Omental fat pad (tissue), 4 donors: ENCODE results near the gene PTPN14. TPM values are rescaled to one million over a fixed set of nuclear protein-coding genes. Genes with fewer than 3 reads are reported as not detected.
"Not testable (repeated sequence)": the region's sequence is repeated elsewhere in the genome, so short reads cannot be mapped to it uniquely, and the experiment has no call there.

Experiments
- ATAC-seq: fragments of 150-250 bp; one replicate; pipeline ENCODE4 v1.9.1; 2016; ENCODE audit warnings: mild to moderate bottlenecking, moderate library complexity; ENCODE audit not compliant: low FRiP score
- DNase-seq: peaks from one replicate; pipeline ENCODE4 v3.0.0-alpha.2; 2019; ENCODE audit warnings: low spot score
- CTCF ChIP-seq, 3 donors: fragments of 450-650 bp; IDR thresholded peaks; one replicate each; pipeline ENCODE4 v1.5.1; 2016 to 2017; ENCODE audit warnings: antibody characterized with exemption in 3 of 3, mild to moderate bottlenecking in 3 of 3, moderate library complexity in 2 of 3
- total RNA-seq, 4 donors: library from RNA; depleted of rRNA; stranded (reverse); fragments of >200 nt; gene quantifications; one replicate each; pipeline ENCODE4 v1.1.0, GENCODE V29; 2016

The PTPN14 gene
- total RNA-seq, 4 donors from 2014 or later: 27.1 to 39.1 (median 35.7) TPM

- DNase-seq: no peak
- no peak for TF ChIP-seq CTCF (IDR thresholded peaks at IDR 0.05)
- no peak for ATAC-seq
Measured at GRCh38 chr1:214402613-214403083, 148.8 kb downstream of the PTPN14 start.

- ATAC-seq (no peak), DNase-seq (no peak)
- no peak for TF ChIP-seq CTCF (IDR thresholded peaks at IDR 0.05)
Measured at GRCh38 chr1:214401666-214402065, 149.7 kb downstream of the PTPN14 start.

GRCh38 chr1:214400131-214400530 lies 151.3 kb downstream of the PTPN14 start:
- ATAC-seq (no peak), DNase-seq (no peak)
- TF ChIP-seq CTCF (IDR thresholded peaks at IDR 0.05): no peak

- ATAC-seq: no peak
- no peak for DNase-seq
- no peak for TF ChIP-seq CTCF (IDR thresholded peaks at IDR 0.05)
Measured at GRCh38 chr1:214398490-214398889, 152.9 kb downstream of the PTPN14 start.

- ATAC-seq: no peak
- no peak for TF ChIP-seq CTCF (IDR thresholded peaks at IDR 0.05)
- DNase-seq: no peak
Measured at GRCh38 chr1:214397497-214397896, 153.9 kb downstream of the PTPN14 start.

- no peak for TF ChIP-seq CTCF (IDR thresholded peaks at IDR 0.05)
- ATAC-seq: no peak
- DNase-seq: no peak
Measured at GRCh38 chr1:214396330-214396729, 155.1 kb downstream of the PTPN14 start.

GRCh38 chr1:214394569-214394968 lies 156.8 kb downstream of the PTPN14 start:
- peak; percentile 78 for ATAC-seq
- not testable (repeated sequence) for DNase-seq

- no peak for TF ChIP-seq CTCF (IDR thresholded peaks at IDR 0.05)
- ATAC-seq: no peak
- DNase-seq: no peak
Measured at GRCh38 chr1:214393086-214393485, 158.3 kb downstream of the PTPN14 start.
